Adrenal gland (tissue), 12 donors: ENCODE measurements around the gene DNAH6. TPM values are rescaled to one million over a fixed set of nuclear protein-coding genes. Genes with fewer than 3 reads are reported as not detected.

Experiments used
- DNase-seq, 7 donors: peaks; one replicate each; pipeline ENCODE4 v3.0.0-alpha.2; 2019 to 2020
- H3K27ac ChIP-seq, 5 donors: fragments of 200-600 bp; sonication (generic) in 4 of 5; 1 replicate in 3 of 5; 2 replicates in 2 of 5; pipeline versions ENCODE4 v1.5.1 to v1.8.0; 2016 to 2020; ENCODE audit warnings: mild to moderate bottlenecking in 1 of 5
- H3K27me3 ChIP-seq: fragments of 200-600 bp; 2 replicates; pipeline ENCODE4 v1.8.0; 2021
- H3K36me3 ChIP-seq, 2 donors: fragments of 200-600 bp; replicated peaks in 1 of 2; 1 replicate in 1 of 2; 2 replicates in 1 of 2; pipeline versions ENCODE4 v1.5.1 to v1.8.0; 2018 to 2022
- H3K4me1 ChIP-seq, 2 donors: fragments of 200-600 bp; replicated peaks in 1 of 2; 1 replicate in 1 of 2; 2 replicates in 1 of 2; pipeline versions ENCODE4 v1.5.1 to v1.8.0; 2018 to 2021
- H3K4me3 ChIP-seq, 4 donors: fragments of 200-600 bp; sonication (generic) in 3 of 4; one replicate each; pipeline ENCODE4 v1.5.1; 2016 to 2018
- H3K9me3 ChIP-seq, 3 donors: fragments of 200-600 bp; sonication (generic) in 1 of 3; replicated peaks in 1 of 3; 1 replicate in 2 of 3; 2 replicates in 1 of 3; pipeline versions ENCODE4 v1.5.1 to v1.8.0; 2016 to 2021
- CTCF ChIP-seq, 6 experiments: fragments of 450-650 bp in 4 of 6; fragments of 200-600 bp in 2 of 6; sonication (generic) in 1 of 6; IDR thresholded peaks; 1 replicate in 5 of 6; 2 replicates in 1 of 6; pipeline versions ENCODE4 v1.5.1 to v1.8.0; 2016 to 2021; ENCODE audit warnings: antibody characterized with exemption in 6 of 6, mild to moderate bottlenecking in 2 of 6, moderate library complexity in 1 of 6
- POLR2A ChIP-seq, 2 donors: fragments of 450-650 bp; IDR thresholded peaks; one replicate each; pipeline ENCODE4 v1.6.1; 2017; ENCODE audit warnings: antibody characterized with exemption in 2 of 2, mild to moderate bottlenecking in 2 of 2, moderate library complexity in 1 of 2
- WGBS, 4 donors: extraction: QIAGEN DNeasy Blood & Tissue Kit in 2 of 4; methylation state at CpG; one replicate each; pipeline versions ENCODE4 v1.1.5 to v1.1.7; 2013 to 2017; 5-methylcytosine and 5-hydroxymethylcytosine counted together
- intact Hi-C, 2 donors: fragments of 100-400 bp; cut with DNase I; formaldehyde crosslinking; loops; one replicate each; pipeline versions ENCODE4 v1.14.1 to v1.15.0; 2022 to 2023
- polyA plus RNA-seq, 3 donors: library from polyadenylated mRNA; stranded (reverse); fragments of 200-250 nt in 2 of 3; fragments of 350-450 nt in 1 of 3; fragmentation: Illumina TruSeq in 1 of 3; extraction: RNeasy Lipid Tissue Mini Kit (QIAGEN cat#74804) in 1 of 3; gene quantifications; one replicate each; pipeline ENCODE4 v1.2.3, GENCODE V29; 2013 to 2014
- total RNA-seq, 9 donors: library from RNA; depleted of rRNA in 4 of 9; stranded (reverse); fragments of >200 nt in 4 of 9; fragments of 120-200 nt in 1 of 9; fragmentation: NEBNext Ultra II Directional in 1 of 9; extraction: Animal tissue kit (Norgen Biotek cat#: 25700) in 1 of 9; gene quantifications; one replicate each; pipeline versions ENCODE4 v1.1.0 to v1.2.4, GENCODE V29; 2013 to 2023
- donor health status: healthy with polysubstance abuse.
- donor health status: Bipolar disorder and iron deficiency.
- donor health status: DM: yes; HTN: yes; CAD: no.
- donor health status: DM: no; HTN: no; CAD: no.
- donor health status: DM: no; HTN: no; CAD: no.
- donor health status: DM: yes; HTN: yes; CAD: no.

The DNAH6 gene
- total and polyA plus RNA-seq, 12 donors, result 0.06 to 0.74 (median 0.28) TPM

DNA sequence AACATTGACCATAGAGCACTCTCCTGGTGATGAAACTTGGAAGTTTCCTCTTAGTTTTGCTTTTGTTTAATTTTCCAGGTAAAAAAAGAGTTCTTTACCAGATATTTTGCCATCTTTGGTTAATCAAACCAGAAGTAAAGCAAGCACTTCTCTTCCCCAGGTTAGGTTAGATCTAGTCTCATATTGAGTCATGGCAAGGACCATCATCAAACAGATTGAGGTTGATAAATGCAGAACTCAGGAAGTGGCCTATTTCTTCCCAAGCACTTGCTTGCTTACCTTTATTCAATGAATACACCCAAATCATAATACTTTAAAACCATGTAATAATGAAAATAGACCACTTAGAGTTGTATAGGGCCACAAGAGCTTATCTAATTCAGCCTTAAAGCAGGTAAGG is 23.4 kb downstream of the DNAH6 start:
- H3K27ac ChIP-seq, result no peak overlapping the region
- no peaks in the 10 kb centered on the region for H3K9me3 ChIP-seq
- no peaks in the 10 kb centered on the region for H3K36me3 ChIP-seq
- no peak overlapping the region for H3K4me3 ChIP-seq
- no peak for DNase-seq
- TF ChIP-seq POLR2A (IDR thresholded peaks at IDR 0.05) (no peak), CTCF (IDR thresholded peaks at IDR 0.05) (no peak)
- intact Hi-C loops, result no loop called here
- no peaks in the 10 kb centered on the region for H3K4me1 ChIP-seq
- no peaks in the 10 kb centered on the region for H3K27me3 ChIP-seq

DNA sequence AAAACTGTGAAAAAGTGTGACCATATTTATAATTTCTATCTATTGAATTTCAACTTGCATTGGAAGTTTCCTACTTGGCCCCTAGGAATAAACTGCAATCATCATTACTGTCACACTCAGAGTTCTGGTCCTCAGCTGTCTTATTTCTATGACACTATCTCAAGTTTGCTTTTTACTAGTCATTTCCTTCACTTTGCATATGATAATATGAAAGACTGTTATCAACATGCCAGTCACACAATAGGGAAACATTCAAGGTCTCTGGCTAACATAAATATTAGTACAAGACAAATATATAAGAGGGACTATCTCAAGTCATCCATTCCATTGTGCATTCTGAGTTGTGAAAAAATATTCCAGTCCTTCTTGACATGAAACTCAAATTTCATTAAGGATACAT is 28.7 kb downstream of the DNAH6 start:
- no peak for TF ChIP-seq POLR2A (IDR thresholded peaks at IDR 0.05)
- no peak for TF ChIP-seq CTCF (IDR thresholded peaks at IDR 0.05)
- Histone ChIP-seq H3K27me3 (no peaks in the 10 kb centered on the region), H3K9me3 (no peaks in the 10 kb centered on the region), H3K4me3 (no peak overlapping the region), H3K27ac (no peak overlapping the region), H3K36me3 (no peaks in the 10 kb centered on the region), H3K4me1 (no peaks in the 10 kb centered on the region)
- DNase-seq, result no peak
- intact Hi-C loops, result no loop called here

DNA sequence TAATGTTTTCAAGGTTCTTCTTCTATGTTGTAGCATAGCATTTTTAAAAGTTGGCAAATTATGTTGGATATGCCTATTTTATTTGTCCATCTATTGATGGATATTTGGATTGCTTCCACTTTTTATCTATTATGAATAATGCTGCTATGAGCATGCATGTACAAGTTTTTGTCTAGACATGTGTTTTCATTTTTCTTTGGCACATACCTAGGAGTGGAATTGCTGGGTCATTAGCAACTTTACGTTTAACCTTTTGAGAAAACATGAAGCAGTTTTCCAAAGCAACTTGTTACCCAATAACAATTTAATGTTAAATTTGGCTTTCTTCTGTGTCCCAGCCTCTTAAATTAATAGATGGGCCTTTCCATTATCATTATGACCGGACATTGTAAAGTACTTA is 30.3 kb downstream of the DNAH6 start:
- Histone ChIP-seq H3K27me3 (no peaks in the 10 kb centered on the region), H3K36me3 (no peaks in the 10 kb centered on the region), H3K27ac (no peak overlapping the region), H3K4me1 (no peaks in the 10 kb centered on the region), H3K9me3 (no peaks in the 10 kb centered on the region), H3K4me3 (no peak overlapping the region)
- intact Hi-C loops, result no loop called here
- TF ChIP-seq CTCF (IDR thresholded peaks at IDR 0.05) (no peak), POLR2A (IDR thresholded peaks at IDR 0.05) (no peak)
- DNase-seq, result no peak
- 78 to 84% (median 80%) methylated on average over 2 of the region's 2 CpGs for WGBS, 4 donors

DNA sequence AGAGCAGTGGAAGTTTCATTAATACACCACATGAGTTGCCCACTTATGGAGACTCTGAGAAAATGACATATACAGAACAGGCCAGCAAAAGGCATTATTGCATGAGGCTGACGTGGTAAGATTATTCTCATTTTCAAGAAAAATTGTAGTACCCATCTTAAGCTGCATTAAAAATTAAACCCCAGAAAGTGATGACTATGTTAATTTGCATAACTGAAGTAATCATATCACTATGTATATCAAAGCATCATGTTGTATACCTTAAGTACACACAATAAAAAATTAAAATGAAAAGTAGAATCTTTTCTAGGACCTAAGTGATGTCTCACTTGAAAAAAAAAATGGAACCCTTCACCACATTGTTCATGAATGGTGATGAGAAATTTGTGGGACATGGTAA is 32.0 kb downstream of the DNAH6 start:
- no peak for TF ChIP-seq CTCF (IDR thresholded peaks at IDR 0.05)
- TF ChIP-seq POLR2A (IDR thresholded peaks at IDR 0.05), result no peak
- no peak for DNase-seq
- no peaks in the 10 kb centered on the region for H3K27me3 ChIP-seq
- no peak overlapping the region for H3K4me3 ChIP-seq
- intact Hi-C loops, result no loop called here
- no peak overlapping the region for H3K27ac ChIP-seq
- H3K4me1 ChIP-seq, result no peaks in the 10 kb centered on the region
- H3K36me3 ChIP-seq, result no peaks in the 10 kb centered on the region
- WGBS, 4 donors, result 71 to 80% (median 78%) methylated on average over 1 of the region's 1 CpG
- no peaks in the 10 kb centered on the region for H3K9me3 ChIP-seq
